ENCODE data around the gene KIF1B. TPM values are rescaled to one million over a fixed set of nuclear protein-coding genes. Genes with fewer than 3 reads are reported as not detected.
"Not testable (repeated sequence)": the region's sequence is repeated elsewhere in the genome, so short reads cannot be mapped to it uniquely, and the experiment has no call there.

Gene KIF1B
- total RNA-seq, 2 experiments from 2014 or later = 7.1 to 8.9 TPM

DNA sequence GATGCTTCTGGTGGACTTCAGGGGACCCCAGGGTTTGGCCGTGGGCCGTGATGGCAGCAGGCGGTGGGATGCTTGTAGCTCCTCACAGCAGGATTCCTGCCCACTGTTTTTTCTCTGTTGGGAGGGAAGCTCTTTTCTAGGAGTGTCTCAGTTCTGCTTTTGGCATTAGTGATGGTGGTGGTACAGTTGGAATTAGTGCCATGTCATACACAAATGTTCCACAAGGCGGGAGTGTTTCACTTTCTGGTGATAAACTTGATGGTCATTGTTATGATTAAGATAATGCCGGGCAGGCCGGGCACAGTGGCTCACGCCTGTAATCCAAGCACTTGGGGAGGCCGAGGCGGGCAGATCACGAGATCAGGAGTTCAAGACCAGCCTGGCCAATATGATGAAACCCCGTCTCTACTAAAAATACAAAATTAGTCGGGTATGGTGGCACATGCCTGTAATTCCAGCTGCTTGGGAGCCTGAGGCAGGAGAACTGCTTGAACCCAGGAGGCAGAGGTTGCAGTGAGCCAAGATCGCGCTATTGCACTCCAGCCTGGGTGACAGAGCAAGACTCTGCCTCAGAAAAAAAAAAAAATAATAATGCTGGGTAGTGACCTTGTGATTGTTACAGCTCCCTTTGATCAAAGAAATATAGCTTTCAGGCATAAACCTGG, 167.1 kb downstream of the KIF1B start:
- H3K9me3 Mint-ChIP-seq; H3K27ac Mint-ChIP-seq; H3K27me3 Mint-ChIP-seq; H3K4me3 Mint-ChIP-seq; H3K36me3 Mint-ChIP-seq (ENCODE audit: low read depth); H3K4me1 Mint-ChIP-seq (ENCODE audit: low read depth): not testable (repeated sequence)
- intact Hi-C loops (cut with micrococcal nuclease) = loop anchor here (10.0 kb wide), 1 partner anchor 47 kb away; no protein-coding TSS in a partner anchor
- CTCF ChIA-PET = interaction anchor here (0.7 to 2.3 kb wide), 8 partner anchors 8 to 116 kb away, joined by 3 to 10 read pairs (median 4); partner anchors contain the start of gene CENPS
- POLR2A ChIA-PET = interaction anchor here (0.7 kb wide), 2 partner anchors 20 to 1062 kb away, joined by 3 read pairs; no protein-coding TSS in a partner anchor
- ATAC-seq (peak; percentile 27), DNase-seq (peak; percentile 58)
- TF ChIP-seq, protein P1, sequence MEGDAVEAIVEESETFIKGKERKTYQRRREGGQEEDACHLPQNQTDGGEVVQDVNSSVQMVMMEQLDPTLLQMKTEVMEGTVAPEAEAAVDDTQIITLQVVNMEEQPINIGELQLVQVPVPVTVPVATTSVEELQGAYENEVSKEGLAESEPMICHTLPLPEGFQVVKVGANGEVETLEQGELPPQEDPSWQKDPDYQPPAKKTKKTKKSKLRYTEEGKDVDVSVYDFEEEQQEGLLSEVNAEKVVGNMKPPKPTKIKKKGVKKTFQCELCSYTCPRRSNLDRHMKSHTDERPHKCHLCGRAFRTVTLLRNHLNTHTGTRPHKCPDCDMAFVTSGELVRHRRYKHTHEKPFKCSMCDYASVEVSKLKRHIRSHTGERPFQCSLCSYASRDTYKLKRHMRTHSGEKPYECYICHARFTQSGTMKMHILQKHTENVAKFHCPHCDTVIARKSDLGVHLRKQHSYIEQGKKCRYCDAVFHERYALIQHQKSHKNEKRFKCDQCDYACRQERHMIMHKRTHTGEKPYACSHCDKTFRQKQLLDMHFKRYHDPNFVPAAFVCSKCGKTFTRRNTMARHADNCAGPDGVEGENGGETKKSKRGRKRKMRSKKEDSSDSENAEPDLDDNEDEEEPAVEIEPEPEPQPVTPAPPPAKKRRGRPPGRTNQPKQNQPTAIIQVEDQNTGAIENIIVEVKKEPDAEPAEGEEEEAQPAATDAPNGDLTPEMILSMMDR (IDR thresholded peaks at IDR 0.05) = peak; percentile 39

DNA sequence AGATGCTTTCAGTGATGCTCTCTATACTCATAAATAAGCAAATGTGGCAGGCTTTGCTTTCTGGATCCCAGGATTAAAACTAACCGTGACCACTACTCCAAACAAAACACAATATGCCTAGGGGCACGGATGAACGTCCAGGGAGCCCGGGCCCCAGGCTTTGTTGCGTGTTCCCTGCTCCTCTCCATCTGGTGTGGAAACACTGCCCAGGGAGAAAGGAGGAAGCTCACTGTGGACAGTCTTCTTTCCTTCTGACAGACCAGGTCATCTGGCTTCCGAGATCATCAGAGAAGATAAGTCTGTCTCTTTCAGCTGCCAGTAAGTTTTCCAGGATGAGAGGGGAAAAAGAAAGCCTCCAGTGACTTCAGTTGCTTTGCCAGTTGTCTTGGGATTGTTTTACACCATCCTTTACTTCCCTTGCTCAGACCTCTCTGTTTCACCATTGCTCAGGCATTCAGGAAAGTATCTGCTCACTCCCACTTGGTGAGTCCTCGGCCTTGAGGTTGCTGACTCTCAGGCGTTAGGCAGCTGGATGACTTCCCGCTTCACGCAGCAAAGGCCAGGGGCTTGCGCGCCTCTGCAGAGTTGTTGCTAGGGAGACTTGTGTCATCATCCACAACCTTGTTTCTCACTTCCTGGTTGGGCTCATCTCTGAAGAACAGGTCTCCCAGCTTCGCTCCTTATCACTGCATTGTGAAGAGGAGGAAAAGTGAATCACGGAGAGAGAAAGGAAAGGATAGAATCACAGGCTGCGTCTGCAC, 167.9 kb downstream of the KIF1B start:
- Mint-ChIP-seq H3K27me3 (no peaks in the 10 kb centered on the region), H3K36me3 (ENCODE audit: low read depth) (no peaks in the 10 kb centered on the region), H3K9me3 (no peaks in the 10 kb centered on the region), H3K4me3 (no peak overlapping the region), H3K4me1 (ENCODE audit: low read depth) (no peaks in the 10 kb centered on the region), H3K27ac (no peak overlapping the region)
- ChIA-PET CTCF (interaction anchor here (0.8 to 2.3 kb wide), 6 partner anchors 10 to 116 kb away, joined by 3 to 10 read pairs (median 4); partner anchors contain the start of gene CENPS), POLR2A (interaction anchor here (0.6 to 0.7 kb wide), 2 partner anchors 549 to 1063 kb away, joined by 3 read pairs; no protein-coding TSS in a partner anchor)
- DNase-seq (no peak), ATAC-seq (no peak)
- TF ChIP-seq, protein P1 (IDR thresholded peaks at IDR 0.05) = no peak
- intact Hi-C loops (cut with micrococcal nuclease) = loop anchor here (10.0 kb wide), 1 partner anchor 47 kb away; no protein-coding TSS in a partner anchor

DNA sequence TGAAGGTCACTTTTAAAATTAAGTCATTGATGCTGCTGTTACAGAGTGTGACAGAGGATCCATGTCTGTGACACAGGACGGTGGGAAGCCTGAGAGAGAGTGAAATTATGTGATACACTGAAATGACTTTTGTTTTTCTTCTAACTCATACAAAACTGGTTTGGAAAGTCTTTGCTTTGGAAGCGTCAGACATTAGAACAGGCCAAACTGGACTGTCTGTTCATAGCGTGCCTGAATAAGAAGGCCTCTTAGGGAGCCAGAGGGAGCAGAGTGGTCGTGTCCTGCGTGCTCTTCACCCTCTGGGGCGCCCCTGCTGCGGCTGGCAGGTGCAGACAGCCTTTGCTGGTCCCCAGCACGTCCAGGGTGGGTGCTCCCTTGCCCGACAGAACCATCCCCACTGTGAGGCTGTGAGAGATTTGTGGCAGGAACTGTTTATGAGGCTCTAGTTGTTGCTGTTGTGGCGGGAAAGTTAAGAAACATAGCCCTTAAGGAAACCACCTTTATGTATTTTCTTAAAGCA, 168.8 kb downstream of the KIF1B start:
- ATAC-seq (no peak), DNase-seq (no peak)
- ChIA-PET POLR2A (interaction anchor here (0.6 kb wide), 1 partner anchor 550 kb away, joined by 3 read pairs; no protein-coding TSS in a partner anchor), CTCF (interaction anchor here (1.8 kb wide), 1 partner anchor 169 kb away, joined by 5 read pairs; the partner anchor contains the start of gene KIF1B)
- intact Hi-C loops (cut with micrococcal nuclease) = loop anchor here (10.0 kb wide), 1 partner anchor 46 kb away; no protein-coding TSS in a partner anchor
- Mint-ChIP-seq H3K27ac (no peak overlapping the region), H3K36me3 (ENCODE audit: low read depth) (no peaks in the 10 kb centered on the region), H3K27me3 (no peaks in the 10 kb centered on the region), H3K4me1 (ENCODE audit: low read depth) (no peaks in the 10 kb centered on the region), H3K9me3 (no peaks in the 10 kb centered on the region), H3K4me3 (no peak overlapping the region)
- TF ChIP-seq, protein P1 (IDR thresholded peaks at IDR 0.05) = no peak

DNA sequence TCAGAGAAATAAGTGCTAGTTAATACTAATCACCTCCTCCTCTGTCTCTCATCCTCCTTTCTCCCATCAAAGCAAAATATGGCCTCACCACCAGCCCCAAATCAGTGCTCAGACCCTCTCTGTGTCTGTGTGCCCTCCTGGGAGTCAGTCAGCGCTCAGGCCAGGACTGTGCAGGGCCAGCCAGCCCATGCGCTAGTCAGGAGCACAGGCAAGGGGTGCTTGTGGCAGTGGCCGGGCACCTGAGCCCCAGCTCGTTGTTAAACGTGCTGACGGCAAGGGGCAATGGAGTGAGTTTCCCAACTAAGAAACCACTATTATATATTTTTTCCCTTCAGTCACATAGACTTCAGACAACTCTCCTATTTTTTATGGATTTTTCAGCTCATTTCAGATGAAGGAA, 169.3 kb downstream of the KIF1B start:
- TF ChIP-seq, protein P1 (IDR thresholded peaks at IDR 0.05) = no peak
- Mint-ChIP-seq H3K27me3 (no peaks in the 10 kb centered on the region), H3K9me3 (no peaks in the 10 kb centered on the region), H3K4me3 (no peak overlapping the region), H3K4me1 (ENCODE audit: low read depth) (no peaks in the 10 kb centered on the region), H3K36me3 (ENCODE audit: low read depth) (no peaks in the 10 kb centered on the region), H3K27ac (no peak overlapping the region)
- ChIA-PET POLR2A (no interaction called here), CTCF (interaction anchor here (1.8 kb wide), 1 partner anchor 170 kb away, joined by 5 read pairs; the partner anchor contains the start of gene KIF1B)
- no peak for DNase-seq
- no peak for ATAC-seq
- intact Hi-C loops (cut with micrococcal nuclease) = loop anchor here (10.0 kb wide), 1 partner anchor 45 kb away; no protein-coding TSS in a partner anchor
